Fibroblast of pulmonary artery (primary cell): ENCODE data around the gene ARFGAP3.

Experiments used
- DNase-seq: peaks from one replicate; pipeline ENCODE4 v3.0.0-alpha.2; 2010; ENCODE audit warnings: low read depth
- H3K4me3 ChIP-seq: replicated peaks from 2 replicates; pipeline ENCODE4 v1.5.1; 2011; ENCODE audit warnings: low read depth, mild to moderate bottlenecking, control low read depth, low read length, moderate library complexity
- CTCF ChIP-seq: IDR thresholded peaks from 2 replicates; pipeline ENCODE4 v1.5.1; 2011; ENCODE audit warnings: mild to moderate bottlenecking, control low read depth, low read length, inconsistent platforms; ENCODE audit errors: missing control alignments

Gene ARFGAP3

DNA sequence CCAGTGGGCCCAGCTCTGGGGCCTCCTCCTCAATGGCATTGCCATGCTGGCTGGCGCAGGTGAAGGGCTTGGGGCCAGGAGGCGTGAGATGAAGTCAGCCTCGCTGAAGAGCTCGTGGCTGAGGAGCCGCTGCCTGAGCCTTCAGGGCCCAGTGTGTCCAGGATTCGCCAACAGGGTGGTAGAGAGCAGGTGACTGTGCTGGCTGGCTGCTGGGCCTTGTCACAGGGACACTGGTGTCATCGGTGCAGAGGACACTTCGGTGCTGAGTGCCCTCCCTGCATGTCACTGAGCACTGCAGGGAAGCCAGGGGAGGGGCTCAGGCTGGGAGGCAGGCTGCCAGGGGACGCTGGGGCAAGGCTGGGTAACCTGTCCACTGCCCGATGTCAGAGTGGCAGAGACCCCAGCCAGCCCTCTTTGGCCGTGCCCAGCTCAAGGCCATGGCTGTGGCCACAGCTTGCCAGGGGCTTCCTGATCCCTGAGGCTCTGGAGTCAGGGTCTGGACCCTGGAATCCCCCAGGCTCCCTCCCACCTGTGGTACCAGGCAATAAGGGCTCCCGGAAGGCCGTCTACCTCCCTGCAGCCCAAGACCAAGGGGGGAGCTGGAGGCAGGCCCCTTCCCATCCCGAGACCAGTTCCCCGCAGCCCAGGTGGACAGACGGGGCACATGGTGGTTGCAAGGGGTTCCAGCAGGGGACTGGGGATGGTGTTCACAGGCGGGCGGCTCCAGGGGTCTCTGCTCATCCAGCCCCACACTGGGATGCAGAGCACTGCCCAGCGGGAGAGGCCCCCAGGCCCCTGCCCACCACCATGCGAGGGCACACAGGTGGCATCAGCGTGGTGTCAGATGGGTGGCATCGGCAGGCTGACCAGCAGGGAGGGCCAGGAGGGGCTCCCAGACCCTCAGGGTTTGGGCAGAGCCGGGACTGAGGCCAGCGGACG is 63.9 kb downstream of the ARFGAP3 start:
- TF ChIP-seq CTCF = no peak
- no peak for DNase-seq
- no peak overlapping the region for H3K4me3 ChIP-seq

- no peak overlapping the region for H3K4me3 ChIP-seq
- DNase-seq = no peak
- TF ChIP-seq CTCF = no peak
Observed at GRCh38 chr22:42792453-42792908, 64.6 kb downstream of the ARFGAP3 start.

- TF ChIP-seq CTCF = no peak
- H3K4me3 ChIP-seq = no peak overlapping the region
- DNase-seq = no peak
Observed at GRCh38 chr22:42791721-42792452, 65.2 kb downstream of the ARFGAP3 start.

- no peak for DNase-seq
- no peak overlapping the region for H3K4me3 ChIP-seq
- no peak for TF ChIP-seq CTCF
Observed at GRCh38 chr22:42788466-42788865, 68.6 kb downstream of the ARFGAP3 start.

DNA sequence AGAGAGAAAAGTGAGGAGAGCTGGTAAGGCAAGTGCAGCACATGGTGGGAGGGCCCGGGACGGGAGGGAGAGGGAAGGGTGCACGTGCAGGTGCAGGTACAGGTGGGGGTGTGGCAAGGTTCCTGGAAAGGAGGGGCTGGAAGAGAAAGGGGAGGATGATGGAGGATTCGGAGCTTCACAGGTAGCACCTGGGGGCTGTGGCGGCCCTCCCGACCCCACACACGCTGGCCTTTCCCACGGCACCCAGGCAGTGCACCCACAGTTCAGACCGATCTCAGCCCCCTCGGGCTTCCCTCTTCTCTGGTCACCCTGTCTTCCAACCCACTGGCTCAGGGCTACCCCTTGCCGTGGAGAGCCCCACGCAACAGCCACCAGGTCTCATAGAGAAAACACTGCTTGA is 69.1 kb downstream of the ARFGAP3 start:
- DNase-seq = no peak
- no peak for TF ChIP-seq CTCF
- H3K4me3 ChIP-seq = no peak overlapping the region

DNA sequence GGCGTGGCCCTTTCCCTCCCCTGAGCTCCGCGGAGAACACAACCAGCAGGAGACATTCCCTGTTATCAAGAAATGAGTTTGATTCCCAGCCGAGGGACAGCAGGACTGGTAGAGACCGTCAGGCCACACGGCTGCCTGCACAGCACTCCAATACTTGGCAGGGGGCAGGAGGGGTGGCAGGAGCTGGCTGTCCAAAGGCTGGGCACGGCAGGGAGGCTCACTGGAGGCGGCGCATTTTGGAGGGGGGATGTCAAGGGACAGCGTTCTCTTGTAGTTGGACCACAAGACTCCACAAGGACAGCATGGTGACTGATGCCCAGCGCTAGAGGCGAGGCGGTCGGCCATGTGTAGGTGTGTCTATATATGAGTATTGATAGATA is 69.7 kb downstream of the ARFGAP3 start:
- TF ChIP-seq CTCF = no peak
- H3K4me3 ChIP-seq = no peak overlapping the region
- no peak for DNase-seq
